Bone marrow (tissue), 2 donors: ENCODE measurements around the gene CCDC191.

Experiments
- DNase-seq, 2 donors: peaks; one replicate each; lab custom pipeline; 2025; lab: John Stamatoyannopoulos, UW

Gene CCDC191

DNA sequence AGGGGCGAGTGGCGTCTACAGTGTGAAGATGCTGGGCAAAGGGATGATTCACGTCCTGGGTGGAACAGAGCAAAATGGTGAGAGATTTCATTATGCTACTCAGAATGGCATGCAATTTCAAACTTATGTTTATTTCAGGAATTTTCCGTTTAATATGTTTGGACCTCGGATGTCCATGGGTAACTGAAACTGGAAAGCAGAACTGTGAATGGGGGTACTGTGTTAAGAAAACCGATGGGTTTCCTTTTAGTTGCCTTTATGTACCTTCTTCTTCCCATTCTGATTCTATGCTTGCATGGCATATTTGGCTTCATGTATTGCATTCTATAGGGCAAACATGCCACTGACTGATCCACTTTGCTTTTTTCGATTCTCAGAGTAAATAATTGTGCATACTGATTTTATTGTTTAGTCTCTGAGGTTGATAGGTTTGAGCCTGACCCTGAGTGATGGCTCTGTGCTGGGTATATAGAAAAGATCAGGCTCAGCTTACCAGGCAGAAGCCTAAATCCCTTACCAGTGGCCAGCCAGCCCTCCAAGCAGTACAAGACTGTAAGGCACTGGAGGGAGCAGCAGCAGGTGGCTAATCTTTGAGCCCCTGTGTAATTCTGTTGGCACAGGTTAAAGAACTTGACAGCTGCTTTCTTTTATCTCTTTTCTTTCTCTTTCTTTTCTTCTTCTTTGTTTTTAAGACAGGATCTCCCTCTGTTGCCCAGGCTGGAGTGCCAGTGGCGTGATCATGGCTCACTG, 4.8 kb upstream of the CCDC191 start:
- no peak for DNase-seq

DNA sequence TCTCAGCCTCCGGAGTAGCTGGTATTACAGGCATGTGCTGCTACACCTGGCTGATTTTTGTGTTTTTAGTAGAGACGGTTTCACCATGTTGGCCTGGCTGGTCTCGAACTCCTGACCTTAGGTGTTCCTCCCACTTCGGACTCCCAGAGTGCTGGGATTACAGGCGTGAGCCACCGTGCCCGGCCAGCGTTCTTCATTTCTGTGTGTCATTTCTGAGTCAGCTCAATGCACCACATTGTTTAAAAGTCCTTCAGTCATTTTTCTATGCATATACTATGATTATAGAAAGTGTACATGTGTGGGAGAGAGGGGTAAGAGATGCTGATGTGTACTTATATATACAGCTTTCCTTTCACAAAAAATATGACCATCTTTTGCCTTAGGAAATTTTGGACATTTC, 2.3 kb upstream of the CCDC191 start:
- no peak for DNase-seq

DNA sequence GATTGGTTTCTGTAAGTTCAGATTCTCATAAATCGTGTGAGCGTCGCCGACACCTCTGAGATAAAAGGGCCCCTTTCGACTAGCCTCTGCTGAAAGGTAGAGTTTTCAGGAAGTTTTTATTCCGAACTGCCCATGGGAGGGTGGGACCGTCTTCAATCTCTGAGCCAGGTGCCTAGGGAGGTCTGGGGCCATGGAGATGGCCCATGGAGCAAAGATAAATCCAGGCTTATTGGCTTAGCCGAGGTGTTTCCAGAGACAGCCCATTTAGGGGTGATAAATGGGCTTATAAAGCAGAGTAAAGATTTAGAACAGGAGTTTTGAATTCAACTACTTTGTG, 653 bp upstream of the CCDC191 start:
- no peak for DNase-seq

DNA sequence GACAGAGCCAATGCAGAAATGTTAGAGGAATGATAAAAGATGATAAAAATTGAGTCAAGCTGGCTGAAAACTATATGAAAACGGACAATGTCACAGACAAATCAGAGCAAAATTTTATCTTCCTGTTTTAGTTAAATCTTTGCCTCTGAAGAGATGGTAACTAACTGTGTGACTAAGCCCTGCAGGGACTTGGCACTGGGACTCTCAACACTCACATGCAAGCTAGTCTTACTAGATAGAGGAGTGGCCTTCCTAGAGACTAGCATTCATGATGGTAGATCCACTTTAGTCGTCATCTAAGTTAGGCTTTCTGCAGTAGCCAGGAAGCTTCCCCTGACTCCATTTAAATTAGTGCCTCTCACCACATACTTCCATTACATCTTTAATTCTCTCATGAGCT, 4.1 kb downstream of the CCDC191 start:
- DNase-seq, result no peak

DNA sequence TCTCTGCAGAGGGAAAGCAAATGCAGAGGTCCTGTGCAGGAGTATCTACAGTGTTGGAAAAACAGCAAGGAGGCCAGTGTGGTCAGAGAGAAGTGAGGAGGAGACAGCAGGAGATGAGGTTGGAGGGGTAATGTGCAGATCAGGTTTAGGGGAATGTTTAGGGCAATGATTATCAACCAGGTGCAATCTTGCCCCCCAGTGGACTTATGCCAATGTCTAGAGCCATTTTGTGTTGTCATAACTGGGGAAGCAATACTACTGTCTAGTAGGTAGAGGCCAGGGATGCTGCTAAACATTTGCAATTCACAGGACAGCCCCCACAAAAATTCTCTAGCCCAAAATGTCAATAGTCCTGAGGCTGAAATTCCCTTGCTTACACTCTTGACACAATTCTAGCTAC, 13.1 kb downstream of the CCDC191 start:
- no peak for DNase-seq

DNA sequence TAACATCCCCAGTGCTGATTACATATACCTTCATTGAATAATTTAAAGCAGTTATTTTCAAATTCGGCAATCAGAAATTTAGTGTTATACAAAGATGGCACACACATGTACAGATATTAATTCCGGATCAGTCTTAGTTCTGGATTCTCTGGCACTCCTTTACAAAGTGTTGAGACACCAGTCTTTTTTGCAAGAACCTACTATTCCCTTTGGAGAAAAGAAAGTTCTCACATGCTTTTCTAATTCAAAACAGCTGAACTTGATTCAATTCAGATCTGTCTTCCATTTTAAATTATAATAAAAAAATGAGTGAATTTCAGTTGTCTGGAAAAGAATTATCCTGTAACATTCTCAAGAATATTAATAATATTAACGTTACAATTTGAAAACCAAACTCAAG, 20.4 kb downstream of the CCDC191 start:
- no peak for DNase-seq

DNA sequence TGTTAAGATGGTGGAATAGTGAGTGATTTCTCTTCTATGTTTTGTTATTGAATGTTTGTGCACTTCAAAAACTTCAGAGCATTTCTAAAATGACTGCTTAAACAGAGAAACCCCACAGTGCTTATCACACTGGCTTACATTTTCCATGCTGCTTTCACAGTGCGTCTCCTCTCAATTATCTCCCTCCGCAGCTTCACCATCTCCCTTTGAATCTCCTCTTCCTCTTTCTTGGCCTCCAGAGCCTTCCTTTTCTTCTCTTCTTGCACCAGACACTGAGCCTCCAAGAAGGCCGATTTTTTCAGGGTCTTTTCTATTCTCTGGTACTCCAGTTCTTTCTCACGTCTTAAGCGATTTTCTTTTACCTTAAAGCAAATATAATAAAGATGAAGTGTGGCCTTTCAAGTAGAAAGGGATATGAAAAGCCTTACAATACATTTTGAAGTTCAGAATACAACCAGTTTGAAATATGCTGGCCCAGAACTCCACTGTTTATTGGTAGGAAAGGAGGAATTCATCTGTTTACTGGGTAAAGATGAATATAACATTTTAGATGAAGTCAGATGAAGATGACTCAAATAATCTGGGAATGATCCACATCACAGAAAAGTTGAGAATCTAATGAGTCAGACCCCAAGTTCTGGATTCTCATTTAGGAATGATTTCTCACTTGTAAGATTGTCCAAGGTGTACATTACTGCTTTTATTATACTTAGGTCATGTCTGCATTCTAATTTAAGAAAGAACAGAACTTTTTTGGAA, 21.4 kb downstream of the CCDC191 start:
- DNase-seq, result no peak

DNA sequence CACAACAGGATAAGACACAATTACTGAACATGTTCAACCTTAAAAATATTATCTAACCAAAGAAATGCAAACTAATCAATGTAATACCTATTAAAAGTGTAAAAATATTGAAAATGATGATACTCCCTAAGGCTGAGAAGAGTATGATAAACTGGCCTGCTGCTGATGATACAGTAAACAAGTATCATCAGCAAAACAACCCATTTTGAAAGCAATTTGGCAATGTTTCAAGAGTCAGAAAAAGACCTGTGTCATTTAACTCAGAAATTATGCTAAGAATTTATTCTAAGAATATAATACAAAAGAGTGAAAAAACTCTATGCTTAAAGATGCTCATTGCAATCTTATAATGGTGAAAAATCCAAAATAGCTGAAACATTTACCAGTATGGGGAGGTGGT, 22.1 kb downstream of the CCDC191 start:
- DNase-seq, result no peak

DNA sequence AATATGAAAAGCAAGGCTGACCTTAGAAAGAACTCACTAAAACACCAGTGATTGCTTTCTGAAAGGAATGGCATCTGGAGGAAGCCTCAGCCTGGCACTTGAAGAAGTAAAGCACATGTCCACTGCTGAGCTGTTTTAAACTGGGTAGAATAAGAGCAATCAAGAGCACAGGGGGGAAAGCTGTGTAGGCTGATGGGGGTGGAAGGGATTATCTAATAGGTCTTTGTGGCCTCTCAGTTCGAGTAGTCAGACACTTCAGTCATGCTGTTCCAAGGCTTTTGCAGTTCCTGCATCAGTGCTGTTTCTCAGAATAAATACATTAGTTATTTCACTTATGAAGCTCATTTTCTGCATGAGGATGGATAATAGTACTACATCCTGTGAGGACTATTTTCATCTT, 22.6 kb downstream of the CCDC191 start:
- no peak for DNase-seq

DNA sequence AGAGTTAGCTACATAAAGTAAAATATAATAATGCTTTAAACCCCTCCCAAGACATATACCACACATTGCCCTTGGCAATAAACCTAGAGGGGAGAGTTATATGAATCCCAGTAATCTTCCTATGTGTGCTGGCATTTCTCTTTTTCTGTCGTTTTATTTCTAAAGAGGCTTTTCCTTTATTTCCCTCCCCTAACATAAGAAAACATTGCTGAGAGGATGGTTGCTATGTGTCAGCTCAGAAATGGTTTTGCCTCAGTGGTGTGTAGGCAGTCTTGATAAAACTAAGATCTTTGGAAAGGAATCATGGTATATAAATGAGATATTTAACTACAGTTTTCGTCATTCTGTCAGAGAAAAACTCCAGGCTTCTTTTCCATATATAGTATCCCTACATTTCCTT, 30.0 kb downstream of the CCDC191 start:
- DNase-seq, result no peak

DNA sequence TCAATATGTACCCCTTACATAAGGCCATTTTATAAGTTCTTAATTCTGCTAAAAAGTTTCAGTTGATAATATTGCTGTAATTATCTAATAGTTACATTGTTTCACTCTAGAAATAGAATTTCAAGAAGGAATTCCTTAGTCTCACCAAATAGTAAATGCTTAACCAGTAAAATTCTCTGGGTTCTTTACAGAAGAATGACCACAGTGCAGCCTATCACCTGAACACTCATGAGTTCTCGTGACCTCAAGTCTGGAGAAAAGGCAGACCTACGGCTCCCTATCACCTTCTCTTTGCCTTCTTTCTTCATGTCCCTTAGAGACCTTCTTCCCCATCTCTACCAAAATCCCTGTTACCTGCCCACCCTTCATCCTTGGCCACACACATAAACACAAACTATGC, 30.9 kb downstream of the CCDC191 start:
- no peak for DNase-seq

DNA sequence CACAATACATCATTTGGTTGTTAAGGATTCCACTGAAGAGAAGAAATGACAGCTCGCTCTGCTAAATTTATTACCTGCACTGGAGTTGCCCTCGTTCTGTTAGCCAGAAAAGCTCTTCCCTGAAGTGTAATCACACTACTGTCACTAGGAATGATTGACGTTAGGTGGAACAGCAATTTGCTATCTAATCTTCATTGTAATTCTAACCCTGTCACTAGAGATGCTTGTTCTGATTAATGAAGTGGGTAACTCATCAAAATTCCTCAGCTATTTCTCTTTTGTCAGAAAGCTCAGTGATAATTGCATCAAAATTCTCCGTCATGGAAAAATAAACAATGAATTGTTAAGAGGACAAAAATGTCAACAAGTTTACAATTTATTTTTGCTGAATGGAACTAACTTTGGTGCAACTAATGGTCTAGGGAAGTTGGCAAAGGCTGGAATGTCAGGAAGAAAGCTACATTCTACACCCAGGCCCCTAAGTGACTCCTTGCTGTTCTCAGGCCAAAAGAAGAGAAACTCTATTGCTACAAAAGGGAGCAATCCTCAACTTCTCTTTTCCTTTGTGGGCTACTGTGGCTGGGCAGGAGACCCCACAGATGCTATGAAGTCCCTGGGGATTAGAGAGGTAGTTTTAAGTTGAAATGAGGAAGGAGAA, 34.1 kb downstream of the CCDC191 start:
- no peak for DNase-seq

DNA sequence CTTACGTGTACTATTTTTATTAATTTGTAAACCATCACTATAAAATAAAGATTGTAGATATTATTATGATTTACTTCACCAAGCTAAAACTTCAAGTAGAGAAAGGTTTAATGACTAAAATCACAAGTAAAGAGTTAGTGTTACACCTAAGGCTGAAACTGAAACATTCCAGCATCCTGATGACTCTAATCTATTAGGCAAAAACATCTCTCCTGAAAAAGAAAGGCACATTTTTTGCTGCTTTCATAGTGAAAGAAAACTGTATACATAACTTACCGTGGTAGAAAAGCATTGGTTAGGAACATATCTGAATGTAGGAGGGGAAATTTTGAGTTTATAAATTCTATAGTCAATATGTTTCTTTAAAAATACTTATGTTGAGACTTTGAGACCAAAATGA, 35.4 kb downstream of the CCDC191 start:
- DNase-seq, result no peak

DNA sequence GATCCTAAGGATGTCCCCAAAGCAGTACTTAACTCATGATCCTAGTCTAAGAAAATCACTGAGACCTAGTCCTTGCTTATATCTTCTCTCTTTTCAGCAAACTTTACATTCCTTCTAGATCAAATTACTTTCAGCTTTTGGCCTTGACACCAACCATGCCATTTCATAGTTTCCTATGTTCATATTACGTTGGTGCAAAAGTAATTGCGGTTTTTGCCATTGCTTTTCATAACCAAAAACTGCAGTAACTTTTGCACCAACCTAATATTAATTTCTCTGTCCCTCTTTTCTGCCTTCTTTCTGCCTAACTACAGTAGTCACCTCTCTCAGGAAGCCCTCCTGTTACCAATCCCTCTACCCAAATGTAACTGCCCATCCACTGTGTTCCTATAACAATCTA, 36.8 kb downstream of the CCDC191 start:
- no peak for DNase-seq

DNA sequence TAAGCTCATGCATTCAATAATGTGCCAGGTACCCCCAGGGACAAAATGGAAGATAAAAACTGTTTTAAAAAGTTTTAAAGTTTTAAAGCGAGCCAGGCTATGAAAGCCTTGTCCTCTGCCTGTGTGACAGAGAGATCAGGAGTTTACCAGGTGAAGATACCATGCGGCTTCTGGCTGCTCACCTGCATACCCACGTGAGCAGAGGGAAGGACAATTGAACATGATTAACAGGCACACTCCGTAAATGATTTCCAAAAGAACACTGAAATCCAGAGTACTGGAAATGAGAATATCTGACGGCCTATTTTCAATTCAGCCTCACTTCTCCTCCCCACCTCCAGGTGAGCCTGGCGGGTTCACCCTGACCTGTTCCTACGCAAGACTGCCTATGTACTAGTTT, 42.1 kb downstream of the CCDC191 start:
- DNase-seq, result no peak

DNA sequence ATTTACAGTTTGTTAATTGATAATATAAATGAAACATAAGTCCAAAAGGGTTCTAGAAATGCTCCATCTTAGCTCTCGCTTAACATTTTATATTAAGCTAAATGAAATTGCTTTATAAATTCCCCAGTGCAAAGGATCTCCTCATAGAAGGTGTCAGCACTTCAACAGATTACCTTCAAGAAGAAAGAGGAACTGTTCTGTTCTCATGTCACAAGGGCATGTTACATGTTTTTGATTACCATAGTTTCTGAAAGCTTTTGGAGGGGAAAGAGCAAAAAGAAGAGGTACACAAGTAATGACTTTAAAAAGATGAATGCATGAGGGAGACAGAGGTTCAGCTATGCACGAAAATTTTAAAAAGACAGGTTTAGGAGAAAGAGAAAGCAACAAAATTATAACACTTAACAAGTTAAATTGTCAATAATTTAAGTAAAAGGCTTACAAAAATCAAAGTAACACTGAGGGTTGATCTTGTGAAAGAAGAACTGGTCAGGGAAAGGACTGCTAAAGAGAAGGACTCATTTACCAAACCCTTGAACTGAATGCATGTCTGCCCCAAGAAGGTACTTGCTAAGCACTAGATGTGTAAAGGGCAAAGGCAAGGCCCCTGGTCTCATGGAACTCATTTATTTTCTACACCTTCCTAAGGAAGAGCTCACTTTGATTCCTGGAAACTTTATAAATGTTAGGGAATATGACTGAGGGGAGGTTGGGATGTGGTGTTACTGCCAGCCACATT, 45.1 kb downstream of the CCDC191 start:
- no peak for DNase-seq

DNA sequence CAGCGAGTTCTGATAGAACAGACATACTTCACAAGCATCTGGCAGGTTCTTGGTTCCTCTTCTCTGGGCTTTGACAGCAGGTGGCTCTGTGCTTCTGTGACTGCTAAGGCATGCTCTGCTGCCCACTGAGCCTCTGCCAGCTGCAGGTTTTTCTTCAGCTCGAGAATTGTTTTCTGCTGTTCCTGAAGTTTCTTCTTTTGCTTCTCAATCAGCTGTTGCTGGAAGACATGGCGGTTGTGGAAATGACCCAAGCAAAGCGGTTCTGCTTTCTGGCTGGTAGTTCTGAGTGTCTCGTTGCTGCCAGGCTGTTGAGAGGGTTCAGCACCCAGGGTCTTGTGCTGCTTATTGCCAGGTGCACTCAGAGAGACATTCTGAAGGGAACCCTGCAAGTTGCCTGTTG, 50.8 kb downstream of the CCDC191 start:
- no peak for DNase-seq

DNA sequence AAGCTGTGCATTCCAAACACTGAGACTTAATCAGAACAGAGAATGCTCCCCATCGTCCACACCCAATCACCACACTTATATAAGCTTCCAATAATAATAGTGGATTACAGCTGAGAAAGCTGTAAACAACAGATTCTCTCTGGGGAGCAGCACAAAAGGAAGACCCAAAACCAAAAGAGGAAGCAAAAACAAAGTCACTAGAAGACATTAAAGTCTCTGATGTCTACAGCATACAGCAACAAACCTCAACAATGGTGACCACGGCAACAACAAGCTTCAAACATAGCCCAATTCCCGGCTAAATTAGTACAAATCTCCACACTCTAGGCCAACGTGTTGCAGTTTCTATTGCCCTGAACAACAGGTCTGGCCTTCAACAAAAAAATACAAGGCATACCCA, 70.8 kb downstream of the CCDC191 start:
- DNase-seq, result peak in 1 of 2 donors; percentile 63

DNA sequence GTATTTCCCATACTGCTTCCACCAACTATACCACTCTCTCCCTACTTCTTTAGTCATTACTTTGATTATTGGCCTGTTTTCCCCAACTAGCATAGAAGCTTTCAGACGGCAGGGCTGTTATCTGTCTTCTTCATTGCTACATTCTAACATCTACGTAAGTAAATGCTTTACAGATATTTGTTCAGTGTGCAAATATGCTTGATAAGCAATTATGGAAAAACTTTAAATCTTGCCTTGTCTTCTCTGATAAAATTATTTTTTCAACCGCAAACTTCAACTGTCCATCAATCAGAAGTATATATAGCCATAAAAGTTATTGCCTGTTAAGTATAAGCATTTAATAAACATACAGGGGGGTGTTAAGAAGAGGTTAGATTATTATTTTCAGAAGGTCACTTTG, 72.8 kb downstream of the CCDC191 start:
- no peak for DNase-seq

DNA sequence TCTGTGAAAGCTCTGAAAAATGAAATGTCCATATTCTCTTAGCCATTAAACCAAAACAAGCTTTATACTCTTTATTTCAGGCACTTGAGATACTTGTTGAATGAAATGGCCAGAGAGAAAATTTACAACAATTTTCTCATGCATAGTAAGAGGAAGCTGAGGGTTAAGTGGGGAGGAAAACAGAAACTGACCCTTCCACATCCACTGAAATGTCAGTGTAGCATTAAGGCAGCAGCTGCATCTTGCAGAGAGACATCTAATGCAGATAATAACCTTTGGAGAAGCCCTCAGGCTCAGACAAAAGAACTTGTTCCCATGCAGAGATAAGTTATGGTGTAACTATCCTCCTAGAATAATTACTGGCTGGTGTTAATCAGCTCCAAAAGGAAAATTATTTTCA, 74.5 kb downstream of the CCDC191 start:
- DNase-seq, result no peak

DNA sequence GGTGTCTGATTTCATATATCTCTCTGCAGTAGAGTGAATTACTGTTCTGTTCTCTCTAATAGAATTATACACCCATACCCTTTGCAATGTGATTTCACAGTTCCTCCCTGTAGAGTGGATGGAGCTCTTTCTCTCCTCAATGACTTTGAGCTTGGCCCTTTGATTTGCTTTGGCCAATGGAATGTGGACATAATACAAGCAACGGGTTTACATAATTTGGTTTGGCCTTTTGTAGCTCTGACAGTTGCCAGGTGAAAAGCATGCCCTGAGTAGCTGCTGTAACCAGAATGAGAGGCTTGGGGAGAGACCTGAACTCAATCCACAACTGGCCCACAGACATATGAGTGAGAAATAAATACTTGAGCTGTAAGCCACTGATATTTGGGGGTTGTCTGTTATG, 76.4 kb downstream of the CCDC191 start:
- no peak for DNase-seq

DNA sequence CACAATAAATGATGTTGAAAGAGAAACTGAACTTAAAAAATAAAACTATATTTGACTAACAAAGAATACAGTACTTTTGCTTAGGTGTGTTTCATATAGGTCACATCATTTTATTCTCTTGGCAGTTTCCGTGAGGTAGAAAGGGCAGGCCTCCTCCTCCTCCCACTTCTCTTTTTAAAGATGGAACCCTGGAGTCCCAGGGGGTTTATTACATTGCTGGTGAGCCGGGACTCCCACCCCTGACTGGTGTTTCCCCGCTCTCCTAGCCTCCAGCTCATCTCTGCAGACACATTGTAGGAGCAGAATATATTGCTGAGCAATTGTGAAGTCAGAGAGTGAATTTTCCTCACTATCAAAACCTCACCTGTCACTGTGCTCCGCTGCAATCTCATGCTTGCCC, 78.5 kb downstream of the CCDC191 start:
- no peak for DNase-seq

DNA sequence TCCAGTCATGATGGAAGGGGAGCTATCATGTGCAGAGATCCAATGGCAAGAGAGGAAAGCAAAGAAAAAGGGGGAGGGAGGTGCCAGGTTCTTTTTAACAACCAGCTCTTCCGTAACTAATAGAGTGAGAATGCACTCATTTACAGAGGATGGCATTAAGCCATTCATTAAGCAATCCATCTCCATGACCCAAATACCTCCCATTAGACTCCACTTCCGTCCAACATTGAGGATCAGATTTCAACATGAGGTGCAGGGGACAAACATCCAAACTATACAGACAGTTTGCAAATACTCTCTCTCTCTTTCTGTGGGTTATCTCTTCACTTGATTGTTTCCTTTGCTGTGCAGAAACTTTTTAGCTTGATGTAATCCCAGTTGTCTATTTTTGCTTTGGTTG, 87.3 kb downstream of the CCDC191 start:
- no peak for DNase-seq
